Dendritic cell treated with granulocyte-macrophage colony-stimulating factor and Interleukin-4, amounts not matched to agents 40 ng/mL and 50 ng/mL, for 4 days (primary cell): ENCODE results near the gene AKAP13.
"Not testable (repeated sequence)": the region's sequence is repeated elsewhere in the genome, so short reads cannot be mapped to it uniquely, and the experiment has no call there.

Source experiments
- H3K27ac Mint-ChIP-seq: one replicate; pipeline ENCODE4 v1.8.0; 2022; ENCODE audit warnings: mild to moderate bottlenecking, mixed read lengths
- H3K27me3 Mint-ChIP-seq: one replicate; pipeline ENCODE4 v1.8.0; 2022; ENCODE audit warnings: mild to moderate bottlenecking, mixed read lengths
- H3K36me3 Mint-ChIP-seq: one replicate; pipeline ENCODE4 v1.8.0; 2022; ENCODE audit warnings: low read depth, mixed read lengths
- H3K4me1 Mint-ChIP-seq: one replicate; pipeline ENCODE4 v1.8.0; 2022; ENCODE audit warnings: low read depth, mixed read lengths
- H3K4me3 Mint-ChIP-seq: one replicate; pipeline ENCODE4 v1.8.0; 2022; ENCODE audit warnings: mild to moderate bottlenecking, moderate library complexity, mixed read lengths
- H3K9me3 Mint-ChIP-seq: one replicate; pipeline ENCODE4 v1.8.0; 2022; ENCODE audit warnings: mixed read lengths
- intact Hi-C: fragments of 100-400 bp; cut with micrococcal nuclease; formaldehyde crosslinking; loops from one replicate; pipeline ENCODE4 v1.15.0; 2022

The AKAP13 gene

GRCh38 chr15:85343443-85343842 lies 37.0 kb upstream of the AKAP13 start:
- H3K36me3 Mint-ChIP-seq, H3K27me3 Mint-ChIP-seq, H3K9me3 Mint-ChIP-seq, intact Hi-C loops, H3K27ac Mint-ChIP-seq, H3K4me3 Mint-ChIP-seq: not testable (repeated sequence)
- peaks cover 12% of the 10 kb centered on the region for H3K4me1 Mint-ChIP-seq

- H3K4me3 Mint-ChIP-seq, H3K36me3 Mint-ChIP-seq, H3K27me3 Mint-ChIP-seq, H3K27ac Mint-ChIP-seq, intact Hi-C loops, H3K9me3 Mint-ChIP-seq: not testable (repeated sequence)
- H3K4me1 Mint-ChIP-seq, result peaks cover 12% of the 10 kb centered on the region
Observed at GRCh38 chr15:85344241-85344640, 36.2 kb upstream of the AKAP13 start.

- H3K27me3 Mint-ChIP-seq, H3K27ac Mint-ChIP-seq, H3K9me3 Mint-ChIP-seq, H3K4me3 Mint-ChIP-seq, intact Hi-C loops, H3K36me3 Mint-ChIP-seq: not testable (repeated sequence)
- H3K4me1 Mint-ChIP-seq, result peaks cover 12% of the 10 kb centered on the region
Observed at GRCh38 chr15:85344653-85345114, 35.7 kb upstream of the AKAP13 start.

GRCh38 chr15:85345196-85345918 lies 35.0 kb upstream of the AKAP13 start:
- H3K4me3 Mint-ChIP-seq, H3K27ac Mint-ChIP-seq, H3K9me3 Mint-ChIP-seq, H3K27me3 Mint-ChIP-seq, intact Hi-C loops, H3K36me3 Mint-ChIP-seq: not testable (repeated sequence)
- peaks cover 11% of the 10 kb centered on the region for H3K4me1 Mint-ChIP-seq

- H3K27ac Mint-ChIP-seq, H3K4me1 Mint-ChIP-seq, H3K9me3 Mint-ChIP-seq, intact Hi-C loops, H3K4me3 Mint-ChIP-seq, H3K27me3 Mint-ChIP-seq, H3K36me3 Mint-ChIP-seq: not testable (repeated sequence)
Observed at GRCh38 chr15:85346462-85347084, 33.8 kb upstream of the AKAP13 start.

GRCh38 chr15:85347264-85348047 lies 32.9 kb upstream of the AKAP13 start:
- H3K27ac Mint-ChIP-seq, H3K4me1 Mint-ChIP-seq, H3K36me3 Mint-ChIP-seq, intact Hi-C loops, H3K4me3 Mint-ChIP-seq, H3K27me3 Mint-ChIP-seq, H3K9me3 Mint-ChIP-seq: not testable (repeated sequence)

- intact Hi-C loops, H3K4me3 Mint-ChIP-seq, H3K27ac Mint-ChIP-seq, H3K36me3 Mint-ChIP-seq, H3K9me3 Mint-ChIP-seq, H3K4me1 Mint-ChIP-seq, H3K27me3 Mint-ChIP-seq: not testable (repeated sequence)
Observed at GRCh38 chr15:85348048-85348766, 32.2 kb upstream of the AKAP13 start.

- H3K27me3 Mint-ChIP-seq, H3K36me3 Mint-ChIP-seq, H3K9me3 Mint-ChIP-seq, H3K4me3 Mint-ChIP-seq, H3K4me1 Mint-ChIP-seq, intact Hi-C loops, H3K27ac Mint-ChIP-seq: not testable (repeated sequence)
Observed at GRCh38 chr15:85349062-85349461, 31.3 kb upstream of the AKAP13 start.

- intact Hi-C loops, result no loop called here
- Mint-ChIP-seq H3K4me3 (no peak overlapping the region), H3K27me3 (peaks cover 3% of the 10 kb centered on the region), H3K36me3 (no peaks in the 10 kb centered on the region), H3K9me3 (no peaks in the 10 kb centered on the region), H3K27ac (no peak overlapping the region), H3K4me1 (peaks cover 8% of the 10 kb centered on the region)
Observed at GRCh38 chr15:85350395-85350794, 30.0 kb upstream of the AKAP13 start.

GRCh38 chr15:85351501-85351900 lies 28.9 kb upstream of the AKAP13 start:
- intact Hi-C loops, H3K36me3 Mint-ChIP-seq, H3K27ac Mint-ChIP-seq, H3K9me3 Mint-ChIP-seq, H3K4me3 Mint-ChIP-seq, H3K27me3 Mint-ChIP-seq: not testable (repeated sequence)
- peaks cover 13% of the 10 kb centered on the region for H3K4me1 Mint-ChIP-seq

- peaks cover 3% of the 10 kb centered on the region for H3K27me3 Mint-ChIP-seq
- H3K27ac Mint-ChIP-seq, result no peak overlapping the region
Observed at GRCh38 chr15:85351965-85352364, 28.4 kb upstream of the AKAP13 start.

GRCh38 chr15:85353516-85353915 lies 26.9 kb upstream of the AKAP13 start:
- intact Hi-C loops, result no loop called here
- no peak overlapping the region for H3K27ac Mint-ChIP-seq
- H3K4me1 Mint-ChIP-seq, result peaks cover 28% of the 10 kb centered on the region
- no peaks in the 10 kb centered on the region for H3K9me3 Mint-ChIP-seq
- no peaks in the 10 kb centered on the region for H3K36me3 Mint-ChIP-seq
- H3K27me3 Mint-ChIP-seq, result peaks cover 3% of the 10 kb centered on the region
- no peak overlapping the region for H3K4me3 Mint-ChIP-seq

More at GRCh38 chr15:85351965-85352364, 28.4 kb upstream of the AKAP13 start:
- H3K4me1 Mint-ChIP-seq, result peaks cover 15% of the 10 kb centered on the region
- H3K36me3 Mint-ChIP-seq, result no peaks in the 10 kb centered on the region
- H3K4me3 Mint-ChIP-seq, result no peak overlapping the region
- H3K9me3 Mint-ChIP-seq, result no peaks in the 10 kb centered on the region
- intact Hi-C loops, result no loop called here

- Mint-ChIP-seq H3K36me3 (no peaks in the 10 kb centered on the region), H3K4me3 (no peak overlapping the region), H3K9me3 (no peaks in the 10 kb centered on the region), H3K27ac (no peak overlapping the region), H3K4me1 (peaks cover 30% of the 10 kb centered on the region), H3K27me3 (peaks cover 3% of the 10 kb centered on the region)
- intact Hi-C loops, result no loop called here
Observed at GRCh38 chr15:85354461-85354860, 25.9 kb upstream of the AKAP13 start.

GRCh38 chr15:85354948-85355347 lies 25.5 kb upstream of the AKAP13 start:
- Mint-ChIP-seq H3K9me3 (no peaks in the 10 kb centered on the region), H3K4me1 (peaks cover 34% of the 10 kb centered on the region), H3K4me3 (no peak overlapping the region), H3K27ac (peak overlapping the region; percentile 19), H3K36me3 (no peaks in the 10 kb centered on the region), H3K27me3 (peaks cover 3% of the 10 kb centered on the region)
- intact Hi-C loops, result no loop called here
